GM12891 (cell line): ENCODE data around the gene CELSR1.

Source experiments
- PAX5 ChIP-seq: IDR thresholded peaks from 2 replicates; pipeline ENCODE4 v1.6.1; 2011; ENCODE audit warnings: low read length, moderate library complexity, mild to moderate bottlenecking; ENCODE audit not compliant: insufficient read depth, severe bottlenecking
- POLR2A ChIP-seq: IDR thresholded peaks from 2 replicates; pipeline ENCODE4 v1.6.1; 2011; ENCODE audit warnings: low read depth, low read length, control low read depth
- POLR2AphosphoS5 ChIP-seq: IDR thresholded peaks from 2 replicates; pipeline ENCODE4 v1.6.1; 2011; ENCODE audit warnings: low read depth, low read length, control low read depth
- POU2F2 ChIP-seq: IDR thresholded peaks from 2 replicates; pipeline ENCODE4 v1.6.1; 2011; ENCODE audit warnings: low read depth, mild to moderate bottlenecking, control low read depth, low read length, moderate library complexity
- SPI1 ChIP-seq: IDR thresholded peaks from 2 replicates; pipeline ENCODE4 v1.6.1; 2011; ENCODE audit warnings: low read depth, low read length, control low read depth
- TAF1 ChIP-seq: IDR thresholded peaks from 2 replicates; pipeline ENCODE4 v1.6.1; 2011; ENCODE audit warnings: low read depth, low read length, control low read depth

GRCh38 chr22:46392137-46392844 lies 145.1 kb downstream of the CELSR1 start:
- TF ChIP-seq POLR2A = no peak
- TF ChIP-seq POLR2AphosphoS5 = no peak
- no peak for TF ChIP-seq SPI1
- TF ChIP-seq TAF1 = no peak
- no peak for TF ChIP-seq POU2F2
- no peak for TF ChIP-seq PAX5
